ENCODE results near the gene CDH15.

Gene CDH15

GRCh38 chr16:89147085-89147817 is 24.3 kb upstream of the CDH15 start:
- DNase-seq, result no peak
- Histone ChIP-seq H3K27ac (ENCODE audit: insufficient read depth, low read length, poor library complexity, severe bottlenecking) (no peak overlapping the region), H3K9me3 (ENCODE audit: control insufficient read depth, low read length) (no peaks in the 10 kb centered on the region), H3K4me3 (ENCODE audit: insufficient read depth, low read depth, low read length, poor library complexity, severe bottlenecking) (no peak overlapping the region), H3K4me1 (ENCODE audit: control insufficient read depth, insufficient read depth, low read length, poor library complexity, severe bottlenecking) (no peaks in the 10 kb centered on the region), H3K27me3 (replicated peaks; ENCODE audit: control insufficient read depth, insufficient read depth, low read length, poor library complexity, severe bottlenecking) (no peaks in the 10 kb centered on the region), H3K36me3 (ENCODE audit: control insufficient read depth, insufficient read depth, low read length) (peaks cover 52% of the 10 kb centered on the region)

- Histone ChIP-seq H3K9me3 (ENCODE audit: control insufficient read depth, low read length) (no peaks in the 10 kb centered on the region), H3K36me3 (ENCODE audit: control insufficient read depth, insufficient read depth, low read length) (peaks cover 43% of the 10 kb centered on the region), H3K27ac (ENCODE audit: insufficient read depth, low read length, poor library complexity, severe bottlenecking) (no peak overlapping the region), H3K27me3 (replicated peaks; ENCODE audit: control insufficient read depth, insufficient read depth, low read length, poor library complexity, severe bottlenecking) (no peaks in the 10 kb centered on the region), H3K4me3 (ENCODE audit: insufficient read depth, low read depth, low read length, poor library complexity, severe bottlenecking) (no peak overlapping the region), H3K4me1 (ENCODE audit: control insufficient read depth, insufficient read depth, low read length, poor library complexity, severe bottlenecking) (no peaks in the 10 kb centered on the region)
- no peak for DNase-seq
Observed at GRCh38 chr16:89149386-89149785, 22.2 kb upstream of the CDH15 start.

GRCh38 chr16:89150090-89150835 is 21.3 kb upstream of the CDH15 start:
- H3K36me3 ChIP-seq (ENCODE audit: control insufficient read depth, insufficient read depth, low read length), result peaks cover 37% of the 10 kb centered on the region
- H3K9me3 ChIP-seq (ENCODE audit: control insufficient read depth, low read length), result no peaks in the 10 kb centered on the region
- H3K4me3 ChIP-seq (ENCODE audit: insufficient read depth, low read depth, low read length, poor library complexity, severe bottlenecking), result no peak overlapping the region
- no peak overlapping the region for H3K27ac ChIP-seq (ENCODE audit: insufficient read depth, low read length, poor library complexity, severe bottlenecking)
- H3K4me1 ChIP-seq (ENCODE audit: control insufficient read depth, insufficient read depth, low read length, poor library complexity, severe bottlenecking), result no peaks in the 10 kb centered on the region
- H3K27me3 ChIP-seq (replicated peaks; ENCODE audit: control insufficient read depth, insufficient read depth, low read length, poor library complexity, severe bottlenecking), result no peaks in the 10 kb centered on the region
- DNase-seq, result no peak

- Histone ChIP-seq H3K36me3 (ENCODE audit: control insufficient read depth, insufficient read depth, low read length) (peaks cover 30% of the 10 kb centered on the region), H3K4me1 (ENCODE audit: control insufficient read depth, insufficient read depth, low read length, poor library complexity, severe bottlenecking) (no peaks in the 10 kb centered on the region), H3K27me3 (replicated peaks; ENCODE audit: control insufficient read depth, insufficient read depth, low read length, poor library complexity, severe bottlenecking) (no peaks in the 10 kb centered on the region), H3K9me3 (ENCODE audit: control insufficient read depth, low read length) (no peaks in the 10 kb centered on the region), H3K4me3 (ENCODE audit: insufficient read depth, low read depth, low read length, poor library complexity, severe bottlenecking) (no peak overlapping the region), H3K27ac (ENCODE audit: insufficient read depth, low read length, poor library complexity, severe bottlenecking) (no peak overlapping the region)
- no peak for DNase-seq
Observed at GRCh38 chr16:89150981-89151380, 20.6 kb upstream of the CDH15 start.

GRCh38 chr16:89152831-89153700 is 18.5 kb upstream of the CDH15 start:
- peaks cover 26% of the 10 kb centered on the region for H3K36me3 ChIP-seq (ENCODE audit: control insufficient read depth, insufficient read depth, low read length)
- H3K4me1 ChIP-seq (ENCODE audit: control insufficient read depth, insufficient read depth, low read length, poor library complexity, severe bottlenecking), result no peaks in the 10 kb centered on the region
- no peak overlapping the region for H3K4me3 ChIP-seq (ENCODE audit: insufficient read depth, low read depth, low read length, poor library complexity, severe bottlenecking)
- no peaks in the 10 kb centered on the region for H3K27me3 ChIP-seq (replicated peaks; ENCODE audit: control insufficient read depth, insufficient read depth, low read length, poor library complexity, severe bottlenecking)
- no peak overlapping the region for H3K27ac ChIP-seq (ENCODE audit: insufficient read depth, low read length, poor library complexity, severe bottlenecking)
- no peak for DNase-seq
- no peaks in the 10 kb centered on the region for H3K9me3 ChIP-seq (ENCODE audit: control insufficient read depth, low read length)

GRCh38 chr16:89153848-89154271 is 17.7 kb upstream of the CDH15 start:
- Histone ChIP-seq H3K4me1 (ENCODE audit: control insufficient read depth, insufficient read depth, low read length, poor library complexity, severe bottlenecking) (no peaks in the 10 kb centered on the region), H3K4me3 (ENCODE audit: insufficient read depth, low read depth, low read length, poor library complexity, severe bottlenecking) (no peak overlapping the region)

GRCh38 chr16:89154390-89155183 is 17.0 kb upstream of the CDH15 start:
- Histone ChIP-seq H3K9me3 (ENCODE audit: control insufficient read depth, low read length) (no peaks in the 10 kb centered on the region), H3K27ac (ENCODE audit: insufficient read depth, low read length, poor library complexity, severe bottlenecking) (no peak overlapping the region), H3K36me3 (ENCODE audit: control insufficient read depth, insufficient read depth, low read length) (peaks cover 15% of the 10 kb centered on the region), H3K27me3 (replicated peaks; ENCODE audit: control insufficient read depth, insufficient read depth, low read length, poor library complexity, severe bottlenecking) (no peaks in the 10 kb centered on the region), H3K4me3 (ENCODE audit: insufficient read depth, low read depth, low read length, poor library complexity, severe bottlenecking) (no peak overlapping the region), H3K4me1 (ENCODE audit: control insufficient read depth, insufficient read depth, low read length, poor library complexity, severe bottlenecking) (no peaks in the 10 kb centered on the region)
- DNase-seq, result no peak

More at GRCh38 chr16:89153848-89154271, 17.7 kb upstream of the CDH15 start:
- DNase-seq, result no peak
- Histone ChIP-seq H3K9me3 (ENCODE audit: control insufficient read depth, low read length) (no peaks in the 10 kb centered on the region), H3K27ac (ENCODE audit: insufficient read depth, low read length, poor library complexity, severe bottlenecking) (no peak overlapping the region), H3K27me3 (replicated peaks; ENCODE audit: control insufficient read depth, insufficient read depth, low read length, poor library complexity, severe bottlenecking) (no peaks in the 10 kb centered on the region), H3K36me3 (ENCODE audit: control insufficient read depth, insufficient read depth, low read length) (peaks cover 22% of the 10 kb centered on the region)

GRCh38 chr16:89155184-89155679 is 16.3 kb upstream of the CDH15 start:
- H3K4me3 ChIP-seq (ENCODE audit: insufficient read depth, low read depth, low read length, poor library complexity, severe bottlenecking), result no peak overlapping the region
- H3K27ac ChIP-seq (ENCODE audit: insufficient read depth, low read length, poor library complexity, severe bottlenecking), result no peak overlapping the region
- no peaks in the 10 kb centered on the region for H3K4me1 ChIP-seq (ENCODE audit: control insufficient read depth, insufficient read depth, low read length, poor library complexity, severe bottlenecking)
- no peaks in the 10 kb centered on the region for H3K9me3 ChIP-seq (ENCODE audit: control insufficient read depth, low read length)
- no peak for DNase-seq
- peaks cover 10% of the 10 kb centered on the region for H3K36me3 ChIP-seq (ENCODE audit: control insufficient read depth, insufficient read depth, low read length)
- no peaks in the 10 kb centered on the region for H3K27me3 ChIP-seq (replicated peaks; ENCODE audit: control insufficient read depth, insufficient read depth, low read length, poor library complexity, severe bottlenecking)

Data from effector memory CD4-positive, alpha-beta T cell (primary cell).